HFFc6 (cell line): ENCODE measurements around the gene AIFM3. TPM values are rescaled to one million over a fixed set of nuclear protein-coding genes. Genes with fewer than 3 reads are reported as not detected.
A peak's percentile ranks its signal among the peaks of the same experiment; 100 is the strongest.
"Not testable (repeated sequence)": the region's sequence is repeated elsewhere in the genome, so short reads cannot be mapped to it uniquely, and the experiment has no call there.

Experiments used
- DNase-seq: peaks from one replicate; pipeline ENCODE4 v3.0.0-alpha.2; 2018
- H3K27ac Mint-ChIP-seq: 2 replicates; pipeline ENCODE4 v1.8.0; 2020; ENCODE audit warnings: mild to moderate bottlenecking, mixed read lengths
- H3K27me3 Mint-ChIP-seq: 2 replicates; pipeline ENCODE4 v1.8.0; 2021; ENCODE audit warnings: mild to moderate bottlenecking, moderate library complexity, mixed read lengths; ENCODE audit not compliant: insufficient read depth
- H3K36me3 Mint-ChIP-seq: 2 replicates; pipeline ENCODE4 v1.8.0; 2021; ENCODE audit warnings: low read depth, mixed read lengths
- H3K4me1 Mint-ChIP-seq: 2 replicates; pipeline ENCODE4 v1.8.0; 2020; ENCODE audit warnings: low read depth, mixed read lengths
- H3K4me3 Mint-ChIP-seq: 2 replicates; pipeline ENCODE4 v1.8.0; 2020; ENCODE audit warnings: mild to moderate bottlenecking, moderate library complexity, mixed read lengths
- H3K9me3 Mint-ChIP-seq: 2 replicates; pipeline ENCODE4 v1.8.0; 2020; ENCODE audit warnings: mild to moderate bottlenecking, mixed read lengths
- total RNA-seq, 6 experiments: library from RNA; stranded (reverse); fragmentation: NEBNext Ultra II Directional; extraction: Animal tissue kit (Norgen Biotek cat#: 25700); gene quantifications; 2 replicates in 1 of 6; 3 replicates in 5 of 6; pipeline ENCODE4 v1.2.3, GENCODE V29; 2021
- TF ChIP-seq, protein P1 (sequence below): fragments of 200-600 bp; sonication (generic); IDR thresholded peaks from 2 replicates; pipeline ENCODE4 v1.5.0; 2021; ENCODE audit warnings: antibody characterized with exemption, mild to moderate bottlenecking

The AIFM3 gene
- total RNA-seq, 6 experiments from 2014 or later: 0.15 to 0.51 (median 0.31) TPM; not detected in 3

DNA sequence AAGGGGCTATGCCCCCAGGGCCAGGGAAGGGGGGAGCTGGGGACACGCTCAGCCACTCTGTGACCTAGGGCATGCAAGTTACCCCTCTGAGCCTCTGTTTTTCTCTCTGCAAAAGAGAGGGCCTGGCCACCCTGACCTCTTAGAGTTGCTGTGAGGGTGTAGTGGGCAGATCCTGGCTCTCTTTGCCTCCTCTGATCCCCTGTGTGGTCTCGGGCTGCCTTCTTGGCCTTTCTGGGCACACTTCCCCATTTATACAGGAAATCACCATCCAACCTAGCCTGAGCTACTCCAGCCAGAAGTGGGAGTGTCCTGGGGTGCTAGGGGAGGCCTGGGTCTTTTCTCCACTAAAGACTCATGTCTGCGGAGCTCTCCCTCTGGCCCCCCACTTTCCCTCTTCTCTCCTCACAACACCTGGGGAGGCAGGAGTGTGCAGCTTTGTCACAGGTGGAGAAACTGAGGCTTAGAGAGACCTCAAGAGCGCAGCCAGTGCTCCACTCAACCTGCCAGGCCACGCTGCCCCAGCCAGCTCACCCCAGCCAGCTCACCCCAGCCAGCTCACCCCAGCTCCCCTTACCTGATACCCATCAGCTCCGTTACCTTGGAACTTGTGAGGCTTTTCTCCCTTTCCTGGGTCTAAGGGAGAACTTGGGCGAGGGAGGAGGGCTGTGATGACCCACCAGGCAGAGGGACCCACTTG is 1.4 kb downstream of the AIFM3 start:
- Mint-ChIP-seq H3K27ac (no peak overlapping the region), H3K9me3 (no peaks in the 10 kb centered on the region), H3K4me1 (peaks cover 11% of the 10 kb centered on the region), H3K4me3 (no peak overlapping the region), H3K27me3 (peaks cover 9% of the 10 kb centered on the region), H3K36me3 (no peaks in the 10 kb centered on the region)
- no peak for DNase-seq
- TF ChIP-seq, protein P1, sequence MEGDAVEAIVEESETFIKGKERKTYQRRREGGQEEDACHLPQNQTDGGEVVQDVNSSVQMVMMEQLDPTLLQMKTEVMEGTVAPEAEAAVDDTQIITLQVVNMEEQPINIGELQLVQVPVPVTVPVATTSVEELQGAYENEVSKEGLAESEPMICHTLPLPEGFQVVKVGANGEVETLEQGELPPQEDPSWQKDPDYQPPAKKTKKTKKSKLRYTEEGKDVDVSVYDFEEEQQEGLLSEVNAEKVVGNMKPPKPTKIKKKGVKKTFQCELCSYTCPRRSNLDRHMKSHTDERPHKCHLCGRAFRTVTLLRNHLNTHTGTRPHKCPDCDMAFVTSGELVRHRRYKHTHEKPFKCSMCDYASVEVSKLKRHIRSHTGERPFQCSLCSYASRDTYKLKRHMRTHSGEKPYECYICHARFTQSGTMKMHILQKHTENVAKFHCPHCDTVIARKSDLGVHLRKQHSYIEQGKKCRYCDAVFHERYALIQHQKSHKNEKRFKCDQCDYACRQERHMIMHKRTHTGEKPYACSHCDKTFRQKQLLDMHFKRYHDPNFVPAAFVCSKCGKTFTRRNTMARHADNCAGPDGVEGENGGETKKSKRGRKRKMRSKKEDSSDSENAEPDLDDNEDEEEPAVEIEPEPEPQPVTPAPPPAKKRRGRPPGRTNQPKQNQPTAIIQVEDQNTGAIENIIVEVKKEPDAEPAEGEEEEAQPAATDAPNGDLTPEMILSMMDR: no peak

- TF ChIP-seq, protein P1: no peak
- H3K4me1 Mint-ChIP-seq: peaks cover 6% of the 10 kb centered on the region; the same call in 1 of the 2 replicates
- DNase-seq: no peak
- H3K27ac Mint-ChIP-seq: no peak overlapping the region
- H3K9me3 Mint-ChIP-seq: no peaks in the 10 kb centered on the region
- H3K4me3 Mint-ChIP-seq: no peak overlapping the region
- no peaks in the 10 kb centered on the region for H3K36me3 Mint-ChIP-seq
- H3K27me3 Mint-ChIP-seq: peaks cover 5% of the 10 kb centered on the region
These were observed 4.0 kb downstream of the AIFM3 start for GRCh38 chr22:20970939-20971657.

GRCh38 chr22:20972014-20972694 is 5.1 kb downstream of the AIFM3 start:
- H3K4me3 Mint-ChIP-seq, H3K4me1 Mint-ChIP-seq, H3K27me3 Mint-ChIP-seq, H3K9me3 Mint-ChIP-seq, H3K27ac Mint-ChIP-seq, H3K36me3 Mint-ChIP-seq: not testable (repeated sequence)
- DNase-seq: peak; percentile 9

DNA sequence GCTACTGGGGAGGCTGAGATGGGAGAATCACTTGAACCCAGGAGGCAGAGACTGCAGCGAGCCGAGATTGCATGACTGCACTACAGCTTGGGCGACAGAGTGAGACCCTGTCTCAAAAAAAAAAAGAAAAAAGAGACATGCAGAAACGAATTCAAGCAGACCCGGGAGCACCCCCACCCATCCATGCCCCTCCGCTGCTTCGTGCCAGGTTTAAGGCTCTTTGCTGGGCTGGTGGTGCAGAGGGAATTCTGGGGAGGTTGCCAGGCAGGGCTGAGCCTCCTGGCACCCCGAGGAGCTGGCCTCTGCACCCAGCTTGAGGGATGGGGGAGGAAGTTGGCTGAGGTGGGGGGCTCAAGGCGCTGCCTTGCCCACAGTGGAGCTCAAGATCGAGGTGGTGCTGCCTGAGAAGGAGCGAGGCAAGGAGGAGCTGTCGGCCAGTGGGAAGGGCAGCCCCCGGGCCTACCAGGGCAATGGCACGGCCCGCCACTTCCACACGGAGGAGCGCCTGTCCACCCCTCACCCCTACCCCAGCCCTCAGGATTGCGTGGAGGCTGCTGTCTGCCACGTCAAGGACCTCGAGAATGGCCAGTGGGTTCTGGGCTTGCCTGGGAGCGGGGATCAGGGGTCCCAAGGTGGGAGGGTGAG is 6.0 kb downstream of the AIFM3 start:
- Mint-ChIP-seq H3K27ac (no peak overlapping the region), H3K36me3 (peaks cover under 1% of the 10 kb centered on the region; the same call in 1 of the 2 replicates), H3K4me3 (no peak overlapping the region), H3K9me3 (peaks cover 5% of the 10 kb centered on the region), H3K4me1 (peaks cover 6% of the 10 kb centered on the region; the same call in 1 of the 2 replicates), H3K27me3 (peaks cover 5% of the 10 kb centered on the region)
- TF ChIP-seq, protein P1: no peak
- DNase-seq: no peak

DNA sequence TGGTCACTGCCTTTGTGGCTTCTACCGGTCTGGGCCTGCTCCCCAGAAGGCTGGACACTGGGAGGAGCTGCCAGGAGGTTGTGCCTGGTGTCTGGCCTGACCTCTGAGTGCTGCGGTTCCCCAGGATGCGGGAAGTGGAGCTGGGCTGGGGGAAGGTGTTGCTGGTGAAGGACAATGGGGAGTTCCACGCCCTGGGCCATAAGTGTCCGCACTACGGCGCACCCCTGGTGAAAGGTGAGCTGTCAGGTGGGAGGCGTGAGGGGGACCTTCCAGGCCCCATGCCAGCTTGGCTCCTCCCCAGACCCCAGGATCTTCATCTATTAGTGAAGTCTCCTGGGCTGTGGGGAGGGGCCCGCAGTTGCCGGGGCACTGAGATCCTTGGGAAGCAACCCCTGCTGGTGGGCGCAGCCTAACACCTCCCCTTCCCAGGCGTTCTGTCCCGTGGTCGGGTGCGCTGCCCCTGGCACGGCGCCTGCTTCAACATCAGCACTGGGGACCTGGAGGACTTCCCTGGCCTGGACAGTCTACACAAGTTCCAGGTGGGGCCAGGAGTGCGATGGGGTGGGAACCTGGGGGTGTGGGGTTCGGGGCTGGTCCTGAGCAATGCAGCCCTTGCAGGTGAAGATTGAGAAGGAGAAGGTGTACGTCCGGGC is 6.7 kb downstream of the AIFM3 start:
- H3K27me3 Mint-ChIP-seq: peaks cover 3% of the 10 kb centered on the region

More for the DNA sequence above, 6.7 kb downstream of the AIFM3 start:
- H3K9me3 Mint-ChIP-seq: peaks cover 12% of the 10 kb centered on the region
- no peak for DNase-seq
- no peak overlapping the region for H3K4me3 Mint-ChIP-seq
- H3K4me1 Mint-ChIP-seq: peaks cover 6% of the 10 kb centered on the region; the same call in 1 of the 2 replicates
- TF ChIP-seq, protein P1: no peak
- H3K27ac Mint-ChIP-seq: no peak overlapping the region
- peaks cover 7% of the 10 kb centered on the region for H3K36me3 Mint-ChIP-seq
